Fibroblast of the aortic adventitia (primary cell): ENCODE measurements around the gene AMMECR1. TPM values are rescaled to one million over a fixed set of nuclear protein-coding genes. Genes with fewer than 3 reads are reported as not detected.
A peak's percentile ranks its signal among the peaks of the same experiment; 100 is the strongest.

Experiments
- DNase-seq: peaks from one replicate; pipeline ENCODE4 v3.0.0-alpha.2; 2010; ENCODE audit warnings: low read depth
- H3K4me3 ChIP-seq: 2 replicates; pipeline ENCODE4 v1.5.1; 2011; ENCODE audit warnings: low read depth, mild to moderate bottlenecking, control low read depth, low read length, moderate library complexity
- CTCF ChIP-seq: IDR thresholded peaks from 2 replicates; pipeline ENCODE4 v1.5.1; 2011; ENCODE audit warnings: mild to moderate bottlenecking, low read length, control low read depth, inconsistent platforms; ENCODE audit not compliant: insufficient read depth
- total RNA-seq: library from RNA; depleted of rRNA; stranded (reverse); fragments of >200 nt; gene quantifications from 2 replicates; pipeline ENCODE4 v1.2.3, GENCODE V29; 2012; ENCODE audit warnings: low replicate concordance

AMMECR1 gene
- total RNA-seq, 1 donor, result 24.8 TPM

- no peak overlapping the region for H3K4me3 ChIP-seq
- no peak for TF ChIP-seq CTCF
- peak; percentile 27 for DNase-seq
Observed at GRCh38 chrX:110282922-110283321, 35.0 kb downstream of the AMMECR1 start.

GRCh38 chrX:110281377-110281776 lies 36.5 kb downstream of the AMMECR1 start:
- DNase-seq, result no peak
- TF ChIP-seq CTCF, result no peak
- no peak overlapping the region for H3K4me3 ChIP-seq

GRCh38 chrX:110280954-110281353 lies 36.9 kb downstream of the AMMECR1 start:
- no peak for TF ChIP-seq CTCF
- no peak overlapping the region for H3K4me3 ChIP-seq
- DNase-seq, result peak; percentile 62

GRCh38 chrX:110277609-110278008 lies 40.3 kb downstream of the AMMECR1 start:
- no peak overlapping the region for H3K4me3 ChIP-seq
- TF ChIP-seq CTCF, result no peak
- DNase-seq, result no peak

GRCh38 chrX:110276778-110277177 lies 41.1 kb downstream of the AMMECR1 start:
- TF ChIP-seq CTCF, result no peak
- no peak overlapping the region for H3K4me3 ChIP-seq
- no peak for DNase-seq

- H3K4me3 ChIP-seq, result no peak overlapping the region
- TF ChIP-seq CTCF, result no peak
- DNase-seq, result no peak
Observed at GRCh38 chrX:110268886-110269285, 49.0 kb downstream of the AMMECR1 start.

GRCh38 chrX:110268395-110268794 lies 49.5 kb downstream of the AMMECR1 start:
- no peak for TF ChIP-seq CTCF
- DNase-seq, result no peak
- H3K4me3 ChIP-seq, result no peak overlapping the region
